Upper lobe of right lung (tissue), 1 donor: ENCODE data around the gene PLCH1. TPM values are rescaled to one million over a fixed set of nuclear protein-coding genes. Genes with fewer than 3 reads are reported as not detected.

Source experiments
- ATAC-seq: fragments of 200-7000 bp; cut with Tn5 transposase; one replicate; pipeline ENCODE4 v1.9.1; 2020; ENCODE audit warnings: mild to moderate bottlenecking, moderate library complexity
- DNase-seq: peaks from one replicate; pipeline ENCODE4 v3.0.0-alpha.2; 2020
- H3K27ac ChIP-seq: fragments of 200-600 bp; one replicate; pipeline ENCODE4 v1.8.0; 2022
- H3K27me3 ChIP-seq: fragments of 200-600 bp; one replicate; pipeline ENCODE4 v1.8.0; 2022; ENCODE audit warnings: mild to moderate bottlenecking
- H3K36me3 ChIP-seq: fragments of 200-600 bp; one replicate; pipeline ENCODE4 v1.8.0; 2022
- H3K4me1 ChIP-seq: fragments of 200-600 bp; one replicate; pipeline ENCODE4 v1.8.0; 2022
- H3K4me3 ChIP-seq: fragments of 200-600 bp; one replicate; pipeline ENCODE4 v1.8.0; 2022; ENCODE audit warnings: mild to moderate bottlenecking
- H3K9me3 ChIP-seq: fragments of 200-600 bp; one replicate; pipeline ENCODE4 v1.8.0; 2022
- CTCF ChIP-seq: fragments of 200-600 bp; IDR thresholded peaks from one replicate; pipeline ENCODE4 v1.8.0; 2022; ENCODE audit warnings: antibody characterized with exemption
- intact Hi-C: fragments of 100-400 bp; cut with DNase I; formaldehyde crosslinking; loops from one replicate; pipeline ENCODE4 v1.11.0; 2022
- total RNA-seq: library from RNA; stranded (reverse); fragmentation: NEBNext Ultra II Directional; extraction: Animal tissue kit (Norgen Biotek cat#: 25700); gene quantifications from one replicate; pipeline ENCODE4 v1.2.1, GENCODE V29; 2021
- donor health status: DM: no; HTN: yes; CAD: no; lungs with severe emphysema.

Gene PLCH1
- total RNA-seq, 1 donor from 2014 or later: 12.1 TPM

DNA sequence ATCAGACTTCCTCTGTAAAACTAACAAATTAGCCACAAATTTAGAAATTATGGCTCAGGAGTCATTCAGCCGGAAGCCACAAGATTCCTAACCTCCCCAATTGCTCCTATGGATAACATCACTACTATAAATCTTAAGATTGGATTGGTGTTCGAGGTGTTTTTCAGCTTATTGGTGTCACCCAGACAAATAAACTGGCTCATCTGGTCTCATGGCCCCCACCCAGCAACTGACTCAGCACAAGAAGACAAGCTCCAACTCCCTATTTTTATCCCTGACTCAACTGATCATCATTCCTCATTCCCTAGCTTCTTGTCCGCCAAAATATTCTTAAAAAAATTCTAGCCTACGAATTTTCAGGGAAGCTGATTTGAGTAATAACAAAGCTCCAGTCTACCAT lies 316.3 kb downstream of the PLCH1 start:
- Histone ChIP-seq H3K9me3 (no peaks in the 10 kb centered on the region), H3K4me3 (no peak overlapping the region), H3K36me3 (no peaks in the 10 kb centered on the region), H3K4me1 (no peaks in the 10 kb centered on the region), H3K27ac (no peak overlapping the region), H3K27me3 (no peaks in the 10 kb centered on the region)
- intact Hi-C loops: no loop called here
- ATAC-seq (no peak), DNase-seq (no peak)
- TF ChIP-seq CTCF: no peak

DNA sequence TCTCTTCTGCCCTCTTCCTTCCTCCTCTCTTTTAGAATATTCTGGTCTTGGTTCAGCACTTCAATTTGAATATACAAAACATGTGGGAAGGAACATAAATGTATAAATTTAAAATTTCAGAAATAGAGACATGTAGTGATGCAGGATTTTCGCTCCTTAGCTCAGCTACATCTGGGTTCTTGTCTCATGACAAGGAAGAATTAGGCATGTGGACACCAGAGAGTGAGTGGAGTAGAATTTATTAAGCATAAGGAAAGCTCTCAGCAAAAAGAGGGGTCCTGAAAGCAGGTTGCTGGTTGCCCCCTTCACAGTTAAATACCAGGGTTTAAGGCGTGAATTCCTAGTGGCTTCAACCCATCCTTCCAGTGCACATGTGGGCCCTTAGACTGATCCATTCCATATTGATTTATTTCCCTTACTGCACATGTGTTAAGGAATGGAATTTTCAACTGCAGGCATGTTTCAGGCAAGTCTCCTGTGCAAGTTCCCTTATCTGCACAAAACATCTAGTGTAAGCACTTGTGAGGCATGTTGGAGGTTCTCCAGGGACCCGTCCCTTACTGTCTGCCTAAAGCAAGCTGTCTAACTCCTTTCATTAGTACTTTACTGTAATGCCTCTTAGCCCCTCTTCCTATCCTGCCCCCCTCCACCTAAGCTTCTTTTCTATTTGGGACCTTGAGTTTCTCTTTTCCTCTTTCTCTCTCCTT lies 318.2 kb downstream of the PLCH1 start:
- intact Hi-C loops: no loop called here
- Histone ChIP-seq H3K27ac (no peak overlapping the region), H3K36me3 (no peaks in the 10 kb centered on the region), H3K9me3 (no peaks in the 10 kb centered on the region), H3K4me1 (no peaks in the 10 kb centered on the region), H3K4me3 (no peak overlapping the region), H3K27me3 (no peaks in the 10 kb centered on the region)
- no peak for TF ChIP-seq CTCF
- ATAC-seq: peak; percentile 39
- no peak for DNase-seq

DNA sequence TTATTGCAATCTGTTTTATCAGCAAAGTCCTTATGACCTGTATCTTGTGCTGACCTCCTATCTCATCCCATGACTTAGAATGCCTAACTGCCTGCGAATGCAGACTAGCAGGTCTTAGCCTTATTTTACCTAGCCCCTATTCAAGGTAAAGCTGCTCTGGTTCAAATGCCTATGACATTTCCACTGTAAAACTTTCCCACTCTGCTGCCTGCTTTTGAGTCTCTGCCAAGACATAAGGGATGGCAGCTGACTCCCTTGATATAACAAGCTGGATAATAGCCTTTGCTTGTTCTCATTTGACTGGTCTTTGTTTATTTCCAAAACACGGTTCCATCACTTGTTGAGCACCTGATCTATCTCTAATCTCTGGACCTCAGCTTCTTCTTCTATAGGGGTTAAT lies 319.5 kb downstream of the PLCH1 start:
- intact Hi-C loops: no loop called here
- DNase-seq: no peak
- H3K4me1 ChIP-seq: no peaks in the 10 kb centered on the region
- no peak for TF ChIP-seq CTCF
- H3K4me3 ChIP-seq: no peak overlapping the region
- H3K36me3 ChIP-seq: no peaks in the 10 kb centered on the region
- no peaks in the 10 kb centered on the region for H3K9me3 ChIP-seq
- H3K27me3 ChIP-seq: no peaks in the 10 kb centered on the region
- no peak for ATAC-seq
- H3K27ac ChIP-seq: no peak overlapping the region

DNA sequence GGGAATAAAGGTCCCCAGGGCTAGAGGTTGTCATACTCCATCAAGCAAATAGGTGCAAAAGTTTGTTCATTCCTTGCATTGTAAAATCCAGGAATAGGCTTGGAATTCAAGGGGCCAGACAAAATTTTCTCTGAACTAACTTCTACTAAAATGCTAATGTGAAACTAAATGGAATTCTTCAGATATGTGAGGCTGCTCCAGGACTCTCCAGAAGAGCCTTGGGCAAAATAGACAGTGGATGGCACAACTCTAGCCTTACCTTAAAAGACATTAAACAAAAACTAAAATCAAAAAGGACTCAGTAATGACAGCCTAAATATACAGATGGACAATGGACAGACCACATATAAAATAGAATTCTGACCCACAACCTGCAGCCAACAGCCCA lies 320.6 kb downstream of the PLCH1 start:
- Histone ChIP-seq H3K27ac (no peak overlapping the region), H3K9me3 (no peaks in the 10 kb centered on the region), H3K27me3 (no peaks in the 10 kb centered on the region), H3K4me3 (no peak overlapping the region), H3K36me3 (no peaks in the 10 kb centered on the region), H3K4me1 (no peaks in the 10 kb centered on the region)
- DNase-seq (no peak), ATAC-seq (no peak)
- TF ChIP-seq CTCF: no peak
- intact Hi-C loops: no loop called here

DNA sequence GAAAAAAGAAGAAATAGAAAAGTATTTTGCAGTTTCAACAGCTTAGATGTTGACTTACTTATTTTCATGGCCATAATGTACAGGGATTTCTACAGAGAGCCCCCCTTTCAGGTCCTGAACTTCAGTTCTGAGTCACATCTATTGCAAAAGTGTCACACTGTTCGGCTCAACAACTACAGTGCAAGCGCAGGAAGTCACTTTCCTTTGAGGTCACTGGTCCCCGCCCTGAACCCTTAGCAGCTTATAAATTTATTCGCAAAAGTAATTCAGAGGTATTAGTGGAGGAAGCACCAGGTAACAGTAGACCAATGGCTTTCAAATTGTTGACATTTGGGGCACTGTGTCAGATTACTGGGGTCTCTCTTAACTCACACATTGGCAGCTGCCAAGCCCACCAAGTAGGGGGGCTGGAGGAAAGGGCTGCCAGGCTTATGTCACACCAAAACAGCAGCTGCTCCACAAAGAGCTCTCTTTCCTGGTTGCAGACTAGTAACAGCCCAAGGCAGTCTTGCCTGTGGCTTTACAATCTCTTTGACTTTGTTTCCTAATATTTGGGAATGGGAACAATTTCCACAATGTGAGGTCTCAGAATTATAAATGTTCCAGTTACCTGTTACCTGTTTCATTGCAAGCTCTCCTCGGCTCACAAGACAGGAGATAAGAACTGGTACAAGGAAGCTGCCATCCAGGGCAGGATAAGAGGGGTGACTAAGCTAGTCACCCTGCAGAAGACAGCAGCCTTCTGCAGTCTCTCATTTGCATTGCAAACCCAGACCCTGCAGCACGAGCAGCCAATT lies 321.1 kb downstream of the PLCH1 start:
- Histone ChIP-seq H3K9me3 (no peaks in the 10 kb centered on the region), H3K4me1 (no peaks in the 10 kb centered on the region), H3K4me3 (no peak overlapping the region), H3K27me3 (no peaks in the 10 kb centered on the region), H3K27ac (no peak overlapping the region), H3K36me3 (no peaks in the 10 kb centered on the region)
- no peak for ATAC-seq
- no peak for DNase-seq
- no peak for TF ChIP-seq CTCF
- intact Hi-C loops: no loop called here
